HepG2 (cell line): ENCODE results near the gene VPS11. TPM values are rescaled to one million over a fixed set of nuclear protein-coding genes. Genes with fewer than 3 reads are reported as not detected.
A peak's percentile ranks its signal among the peaks of the same experiment; 100 is the strongest.

Experiments
- ATAC-seq: fragments of 200-7000 bp; cut with Tn5 transposase; 3 replicates; pipeline ENCODE4 v1.9.1; 2020; ENCODE audit warnings: mild to moderate bottlenecking, moderate library complexity
- BruUV-seq: library from RNA; stranded (reverse); fragments of 400-500 nt; replicated peaks from 2 replicates; lab custom pipeline; 2021; lab: Mats Ljungman, UMichigan
- CTCF ChIA-PET: fragments of 300-600 bp; formaldehyde crosslinking; extraction: SDS; loops from one replicate; lab custom pipeline; 2021; ENCODE audit warnings: low total read pairs, inconsistent platforms, low intra/inter-chr PET ratio; lab: Yijun Ruan, JAX
- POLR2A ChIA-PET: fragments of 350-600 bp; sonication (Branson Sonifier 250); formaldehyde crosslinking; loops from one replicate; lab custom pipeline; 2020; ENCODE audit warnings: antibody characterized with exemption, inconsistent platforms; lab: Yijun Ruan, JAX
- DNase-seq: peaks from one replicate; pipeline ENCODE4 v3.0.0-alpha.2; 2015; ENCODE audit warnings: low spot score
- FAIRE-seq: peaks from 3 replicates; lab custom pipeline; 2011; peaks lifted over from hg19 to GRCh38; lab: Jason Lieb, UNC
- H2AFZ ChIP-seq: one replicate; pipeline ENCODE4 v1.6.1; 2011; ENCODE audit warnings: low read length, inconsistent platforms
- H3K27ac ChIP-seq: fragments of 300-600 bp; 3 replicates; pipeline ENCODE4 v1.8.0; 2011; ENCODE audit warnings: mixed run types, mild to moderate bottlenecking, mixed read lengths, low read length, inconsistent platforms; ENCODE audit not compliant: insufficient read depth; ENCODE audit errors: extremely low read length
- H3K27me3 ChIP-seq, 2 experiments: fragments of 200-600 bp in 1 of 2; 2 replicates in 1 of 2; 3 replicates in 1 of 2; pipeline versions ENCODE4 v1.6.0 to v1.8.0; 2011; ENCODE audit warnings: low read length in 2 of 2, mild to moderate bottlenecking in 2 of 2, moderate library complexity in 2 of 2, inconsistent platforms in 1 of 2; ENCODE audit not compliant: insufficient read depth in 2 of 2, control insufficient read depth in 1 of 2
- H3K36me3 ChIP-seq, 2 experiments: fragments of 200-600 bp in 1 of 2; replicated peaks in 1 of 2; 2 replicates in 1 of 2; 3 replicates in 1 of 2; pipeline versions ENCODE4 v1.5.1 to v1.8.0; 2011; ENCODE audit warnings: low read length in 2 of 2, inconsistent platforms in 1 of 2; ENCODE audit not compliant: insufficient read depth in 2 of 2, control insufficient read depth in 1 of 2
- H3K4me1 ChIP-seq: 2 replicates; pipeline ENCODE4 v1.5.1; 2012; ENCODE audit warnings: low read length, inconsistent platforms; ENCODE audit not compliant: insufficient read depth
- H3K4me2 ChIP-seq: 2 replicates; pipeline ENCODE4 v1.6.0; 2011; ENCODE audit warnings: low read depth, low read length, inconsistent platforms
- H3K4me3 ChIP-seq, 3 experiments: fragments of 200-600 bp in 1 of 3; sonication (generic), shearing (Covaris generic) in 1 of 3; replicated peaks in 1 of 3; 2 replicates each; pipeline ENCODE4 v1.5.1; 2011 to 2016; ENCODE audit warnings: low read length in 3 of 3, inconsistent platforms in 2 of 3, low read depth in 2 of 3, mild to moderate bottlenecking in 2 of 3, control low read depth in 1 of 3, mixed read lengths in 1 of 3; ENCODE audit not compliant: insufficient read depth in 1 of 3
- H3K79me2 ChIP-seq: one replicate; pipeline ENCODE4 v1.6.1; 2011; ENCODE audit warnings: low read length, inconsistent platforms; ENCODE audit not compliant: insufficient read depth
- H3K9ac ChIP-seq: 2 replicates; pipeline ENCODE4 v1.6.0; 2011; ENCODE audit warnings: mild to moderate bottlenecking, low read depth, low read length, inconsistent platforms; ENCODE audit not compliant: insufficient read depth
- H3K9me3 ChIP-seq: 2 replicates; pipeline ENCODE4 v1.5.1; 2012; ENCODE audit warnings: mild to moderate bottlenecking, low read length
- H4K20me1 ChIP-seq: 2 replicates; pipeline ENCODE4 v1.6.0; 2011; ENCODE audit warnings: inconsistent platforms, mild to moderate bottlenecking, low read length, moderate library complexity; ENCODE audit not compliant: insufficient read depth
- FOXK2 ChIP-seq: fragments of 450-650 bp; IDR thresholded peaks from 2 replicates; pipeline ENCODE4 v1.6.1; 2016
- MED8 ChIP-seq: sonication (generic); formaldehyde crosslinking; IDR thresholded peaks from 2 replicates; pipeline ENCODE4 v1.8.1; 2023; ENCODE audit warnings: mild to moderate bottlenecking, missing genetic modification reagents; ENCODE audit not compliant: insufficient replicate concordance
- MEF2D ChIP-seq: sonication (generic); formaldehyde crosslinking; IDR thresholded peaks from 2 replicates; pipeline ENCODE4 v1.5.1; 2020; ENCODE audit warnings: mild to moderate bottlenecking, missing genetic modification reagents
- ZNF230 ChIP-seq: sonication (generic); formaldehyde crosslinking; IDR thresholded peaks from 2 replicates; pipeline ENCODE4 v1.4.0; 2020; ENCODE audit warnings: mild to moderate bottlenecking, missing genetic modification reagents
- ZNF253 ChIP-seq: sonication (generic); formaldehyde crosslinking; IDR thresholded peaks from 2 replicates; pipeline ENCODE4 v1.8.0; 2022; ENCODE audit warnings: mild to moderate bottlenecking, missing genetic modification reagents, borderline replicate concordance
- ZNF263 ChIP-seq: sonication (generic); formaldehyde crosslinking; IDR thresholded peaks from 2 replicates; pipeline ENCODE4 v1.4.0; 2020; ENCODE audit warnings: missing genetic modification reagents
- WGBS: methylation state at CpG from one replicate; pipeline ENCODE4 v1.1.6; 2017; ENCODE audit warnings: low lambda C conversion rate; 5-methylcytosine and 5-hydroxymethylcytosine counted together
- in situ Hi-C: cut with HindIII; loops from 2 replicates; pipeline ENCODE4 v1.10.0; 2017; ENCODE audit warnings: low pct_unique_long_range_greater_than_20kb; ENCODE audit not compliant: extremely low pct_ligation_motif_present
- intact Hi-C: fragments of 100-400 bp; cut with micrococcal nuclease; formaldehyde crosslinking; loops from one replicate; pipeline ENCODE4 v1.10.0; 2022; ENCODE audit not compliant: unreplicated experiment
- polyA plus RNA-seq, 8 experiments: library from polyadenylated mRNA; depleted of rRNA in 3 of 8; stranded (reverse) in 7 of 8; unstranded in 1 of 8; fragments of >200 nt; fragmentation: Illumina TruSeq in 4 of 8; extraction: Trizol in 4 of 8; gene quantifications; 2 replicates each; pipeline versions ENCODE4 v1.2.1 to v1.2.3, GENCODE V29; 2011 to 2016; ENCODE audit warnings: low read depth in 4 of 8, missing spikeins in 1 of 8, mixed read lengths in 1 of 8; ENCODE audit not compliant: insufficient read depth in 1 of 8
- total RNA-seq, 5 experiments: library from RNA; depleted of rRNA; stranded (reverse); fragments of >200 nt; fragmentation: Illumina TruSeq; extraction: Trizol; gene quantifications; 2 replicates each; pipeline ENCODE4 v1.2.3, GENCODE V29; 2016; ENCODE audit warnings: low read depth in 1 of 5
- TF ChIP-seq, protein P1 (sequence below): sonication (generic); formaldehyde crosslinking; IDR thresholded peaks from 2 replicates; pipeline ENCODE4 v1.5.0; 2020; ENCODE audit warnings: mild to moderate bottlenecking, missing genetic modification reagents
- TF ChIP-seq, protein P2 (sequence below): sonication (generic); formaldehyde crosslinking; IDR thresholded peaks from 2 replicates; pipeline ENCODE4 v1.5.1; 2020; ENCODE audit warnings: missing genetic modification reagents, mild to moderate bottlenecking, borderline replicate concordance

The VPS11 gene
- total and polyA plus RNA-seq, 2 of the 13 experiments (the other 11 are each of a cell fraction or from before 2014, with no cell fraction given) = 13.7 to 21.6 TPM

DNA sequence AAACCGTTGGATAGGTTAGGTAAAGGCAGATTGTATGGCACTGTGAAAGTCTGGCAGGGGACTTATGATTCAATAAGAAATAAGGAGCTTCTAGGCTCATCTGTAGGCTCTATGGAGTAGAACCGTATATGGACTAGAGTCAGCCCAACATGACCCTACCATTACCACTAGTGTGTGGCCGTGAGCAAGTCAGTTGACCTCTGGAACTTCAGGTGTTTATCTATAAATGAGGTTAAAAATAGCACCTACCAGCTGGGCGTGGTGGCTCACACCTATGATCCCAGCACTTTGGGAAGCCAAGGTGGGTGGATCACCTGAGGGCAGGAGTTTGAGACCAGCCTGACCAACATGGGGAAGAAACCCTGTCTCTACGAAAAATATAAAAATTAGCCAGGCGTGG, 58.2 kb downstream of the VPS11 start:
- peaks cover 18% of the 10 kb centered on the region for H3K79me2 ChIP-seq
- intact Hi-C loops = no loop called here
- BruUV-seq = no TSS peak
- H3K4me3 ChIP-seq = no peak overlapping the region
- H3K9me3 ChIP-seq = no peaks in the 10 kb centered on the region
- TF ChIP-seq, protein P1, sequence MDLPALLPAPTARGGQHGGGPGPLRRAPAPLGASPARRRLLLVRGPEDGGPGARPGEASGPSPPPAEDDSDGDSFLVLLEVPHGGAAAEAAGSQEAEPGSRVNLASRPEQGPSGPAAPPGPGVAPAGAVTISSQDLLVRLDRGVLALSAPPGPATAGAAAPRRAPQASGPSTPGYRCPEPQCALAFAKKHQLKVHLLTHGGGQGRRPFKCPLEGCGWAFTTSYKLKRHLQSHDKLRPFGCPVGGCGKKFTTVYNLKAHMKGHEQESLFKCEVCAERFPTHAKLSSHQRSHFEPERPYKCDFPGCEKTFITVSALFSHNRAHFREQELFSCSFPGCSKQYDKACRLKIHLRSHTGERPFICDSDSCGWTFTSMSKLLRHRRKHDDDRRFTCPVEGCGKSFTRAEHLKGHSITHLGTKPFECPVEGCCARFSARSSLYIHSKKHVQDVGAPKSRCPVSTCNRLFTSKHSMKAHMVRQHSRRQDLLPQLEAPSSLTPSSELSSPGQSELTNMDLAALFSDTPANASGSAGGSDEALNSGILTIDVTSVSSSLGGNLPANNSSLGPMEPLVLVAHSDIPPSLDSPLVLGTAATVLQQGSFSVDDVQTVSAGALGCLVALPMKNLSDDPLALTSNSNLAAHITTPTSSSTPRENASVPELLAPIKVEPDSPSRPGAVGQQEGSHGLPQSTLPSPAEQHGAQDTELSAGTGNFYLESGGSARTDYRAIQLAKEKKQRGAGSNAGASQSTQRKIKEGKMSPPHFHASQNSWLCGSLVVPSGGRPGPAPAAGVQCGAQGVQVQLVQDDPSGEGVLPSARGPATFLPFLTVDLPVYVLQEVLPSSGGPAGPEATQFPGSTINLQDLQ = no peak
- peak; percentile 56; the same call in 1 of the 2 replicates for TF ChIP-seq MEF2D (CRISPR knock-in tag)
- no peak for ATAC-seq
- H4K20me1 ChIP-seq = no peaks in the 10 kb centered on the region
- in situ Hi-C loops = no loop called here
- H3K27ac ChIP-seq = no peak overlapping the region
- DNase-seq = no peak
- no peak overlapping the region for H2AFZ ChIP-seq
- no peak overlapping the region for H3K4me2 ChIP-seq
- peaks cover 0 to 9% of the 10 kb centered on the region in 2 experiments; a peak in 2 of 5 replicates for H3K36me3 ChIP-seq
- H3K9ac ChIP-seq = no peak overlapping the region
- H3K4me1 ChIP-seq = peaks cover 37% of the 10 kb centered on the region
- FAIRE-seq = no peak
- ChIA-PET POLR2A (interaction anchor here (0.7 to 1.7 kb wide), 3 partner anchors 30 to 58 kb away, joined by 3 to 4 read pairs (median 3); partner anchors contain the start of gene VPS11), CTCF (no interaction called here)
- 73% methylated on average over 6 of the region's 6 CpGs for WGBS
- H3K27me3 ChIP-seq = no peaks in the 10 kb centered on the region

DNA sequence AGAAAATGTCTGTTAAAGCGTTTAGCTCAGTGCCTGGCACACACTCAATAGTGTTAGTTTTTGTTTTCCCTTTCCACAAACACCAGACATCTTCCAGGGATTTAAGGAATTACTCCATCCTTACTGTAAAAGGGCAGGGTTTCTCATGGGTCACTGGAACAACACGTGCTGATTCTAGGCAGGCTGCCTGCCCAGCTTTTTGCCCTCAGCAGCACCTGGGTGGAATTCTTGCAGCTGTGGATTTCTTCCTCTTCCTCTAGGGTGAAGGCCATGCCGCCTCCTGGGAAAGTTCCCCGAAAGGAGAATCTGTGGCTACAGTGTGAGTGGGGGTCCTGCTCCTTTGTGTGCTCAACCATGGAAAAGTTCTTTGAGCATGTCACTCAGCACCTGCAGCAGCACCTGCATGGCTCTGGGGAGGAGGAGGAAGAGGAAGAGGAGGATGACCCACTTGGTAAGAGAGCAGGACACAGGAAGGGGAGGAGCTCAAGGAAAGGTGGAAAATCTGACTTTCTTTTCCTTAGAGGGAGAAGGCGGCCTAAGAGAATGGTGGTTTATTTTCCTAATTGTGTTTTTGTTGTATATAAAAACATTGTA, 59.2 kb downstream of the VPS11 start:
- Histone ChIP-seq H2AFZ (no peak overlapping the region), H4K20me1 (no peaks in the 10 kb centered on the region), H3K27ac (no peak overlapping the region), H3K4me1 (peaks cover 38% of the 10 kb centered on the region), H3K9ac (no peak overlapping the region), H3K9me3 (no peaks in the 10 kb centered on the region), H3K4me3 (no peak overlapping the region), H3K36me3 (peaks cover 4 to 18% of the 10 kb centered on the region in 2 experiments; a peak in 3 of 5 replicates), H3K4me2 (no peak overlapping the region), H3K79me2 (peaks cover 14% of the 10 kb centered on the region), H3K27me3 (no peaks in the 10 kb centered on the region)
- TF ChIP-seq FOXK2 = no peak
- peak; percentile 71 for TF ChIP-seq ZNF263
- TF ChIP-seq ZNF230 (CRISPR knock-in tag) = no peak
- no peak for TF ChIP-seq ZNF253
- peak; percentile 25 for TF ChIP-seq MED8 (CRISPR knock-in tag)
- TF ChIP-seq, protein P2, sequence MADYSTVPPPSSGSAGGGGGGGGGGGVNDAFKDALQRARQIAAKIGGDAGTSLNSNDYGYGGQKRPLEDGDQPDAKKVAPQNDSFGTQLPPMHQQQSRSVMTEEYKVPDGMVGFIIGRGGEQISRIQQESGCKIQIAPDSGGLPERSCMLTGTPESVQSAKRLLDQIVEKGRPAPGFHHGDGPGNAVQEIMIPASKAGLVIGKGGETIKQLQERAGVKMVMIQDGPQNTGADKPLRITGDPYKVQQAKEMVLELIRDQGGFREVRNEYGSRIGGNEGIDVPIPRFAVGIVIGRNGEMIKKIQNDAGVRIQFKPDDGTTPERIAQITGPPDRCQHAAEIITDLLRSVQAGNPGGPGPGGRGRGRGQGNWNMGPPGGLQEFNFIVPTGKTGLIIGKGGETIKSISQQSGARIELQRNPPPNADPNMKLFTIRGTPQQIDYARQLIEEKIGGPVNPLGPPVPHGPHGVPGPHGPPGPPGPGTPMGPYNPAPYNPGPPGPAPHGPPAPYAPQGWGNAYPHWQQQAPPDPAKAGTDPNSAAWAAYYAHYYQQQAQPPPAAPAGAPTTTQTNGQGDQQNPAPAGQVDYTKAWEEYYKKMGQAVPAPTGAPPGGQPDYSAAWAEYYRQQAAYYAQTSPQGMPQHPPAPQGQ = no peak
- intact Hi-C loops = no loop called here
- 91% methylated on average over 5 of the region's 5 CpGs for WGBS
- in situ Hi-C loops = no loop called here
- ChIA-PET CTCF (no interaction called here), POLR2A (interaction anchor here (1.2 to 1.7 kb wide), 2 partner anchors 31 to 42 kb away, joined by 3 to 4 read pairs; no protein-coding TSS in a partner anchor)
- DNase-seq = no peak
- BruUV-seq = no TSS peak
- ATAC-seq = no peak
- no peak for FAIRE-seq
